GM18520 (cell line): ENCODE data around the gene SNORC.

Experiments
- ATAC-seq: cut with Tn5 transposase; IDR thresholded peaks from one replicate; pipeline ENCODE4 v1.9.1; 2021; ENCODE audit not compliant: unreplicated experiment

The SNORC gene

GRCh38 chr2:232882505-232883115, 12.5 kb downstream of the SNORC start:
- no peak for ATAC-seq

- no peak for ATAC-seq
These were observed 13.2 kb downstream of the SNORC start for GRCh38 chr2:232883116-232883721.

- no peak for ATAC-seq
These were observed 13.9 kb downstream of the SNORC start for GRCh38 chr2:232884001-232884421.

- ATAC-seq = no peak
These were observed 14.6 kb downstream of the SNORC start for GRCh38 chr2:232884549-232885263.

GRCh38 chr2:232885264-232885961, 15.3 kb downstream of the SNORC start:
- ATAC-seq = no peak

GRCh38 chr2:232886176-232886575, 16.1 kb downstream of the SNORC start:
- no peak for ATAC-seq

GRCh38 chr2:232886632-232887031, 16.6 kb downstream of the SNORC start:
- no peak for ATAC-seq

- no peak for ATAC-seq
These were observed 17.2 kb downstream of the SNORC start for GRCh38 chr2:232887171-232887850.

DNA sequence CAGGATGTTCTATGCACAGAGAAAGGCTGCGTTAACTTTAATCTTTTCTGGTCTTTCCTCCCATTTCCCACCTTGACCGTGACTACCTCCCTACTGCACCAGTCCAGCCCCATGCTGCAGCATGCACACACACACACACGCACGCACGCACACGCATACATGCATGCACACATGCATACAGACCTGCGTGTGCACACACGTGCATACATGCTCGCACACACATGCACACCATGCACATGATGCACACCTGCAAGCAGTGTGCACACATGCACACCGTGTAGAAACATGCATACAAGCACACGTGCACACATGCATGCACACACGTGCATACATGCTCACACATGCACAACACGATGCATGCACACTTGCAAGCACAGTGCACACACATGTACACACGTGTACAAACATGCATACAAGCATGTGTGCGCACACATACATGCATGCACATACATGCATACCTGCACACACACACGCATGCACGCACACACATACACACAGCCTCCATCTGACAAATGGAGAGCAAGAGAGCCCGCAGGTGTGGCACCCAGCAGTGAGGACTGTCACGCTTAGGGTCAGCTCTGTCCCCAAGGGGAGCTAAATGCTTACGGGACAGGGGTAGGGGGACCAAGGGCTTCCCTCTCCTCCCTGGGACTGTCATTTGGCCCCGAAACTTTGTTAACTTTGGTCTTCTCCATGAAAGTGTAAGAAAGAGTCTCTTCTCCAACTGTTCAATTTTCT, 18.2 kb downstream of the SNORC start:
- no peak for ATAC-seq

- ATAC-seq = no peak
These were observed 18.9 kb downstream of the SNORC start for GRCh38 chr2:232888839-232889529.

- ATAC-seq = no peak
These were observed 19.9 kb downstream of the SNORC start for GRCh38 chr2:232889876-232890401.

DNA sequence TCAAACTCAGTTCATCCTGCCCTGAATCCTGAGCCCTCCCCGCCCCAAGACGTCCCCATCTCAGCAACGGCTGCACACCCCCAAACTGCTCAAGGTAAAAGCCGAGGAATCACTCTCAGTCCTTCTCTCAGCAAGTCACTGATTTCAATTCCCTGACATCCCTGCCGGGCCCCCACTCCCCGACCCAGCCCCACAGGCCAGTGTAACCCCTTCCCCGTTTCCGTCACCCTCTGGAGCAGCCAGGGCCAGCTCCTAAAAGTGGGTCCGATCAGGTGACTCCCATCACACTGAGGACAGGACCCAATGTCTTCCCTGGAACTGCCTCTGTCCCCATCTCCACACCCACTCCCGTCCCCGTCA, 20.5 kb downstream of the SNORC start:
- ATAC-seq = no peak

DNA sequence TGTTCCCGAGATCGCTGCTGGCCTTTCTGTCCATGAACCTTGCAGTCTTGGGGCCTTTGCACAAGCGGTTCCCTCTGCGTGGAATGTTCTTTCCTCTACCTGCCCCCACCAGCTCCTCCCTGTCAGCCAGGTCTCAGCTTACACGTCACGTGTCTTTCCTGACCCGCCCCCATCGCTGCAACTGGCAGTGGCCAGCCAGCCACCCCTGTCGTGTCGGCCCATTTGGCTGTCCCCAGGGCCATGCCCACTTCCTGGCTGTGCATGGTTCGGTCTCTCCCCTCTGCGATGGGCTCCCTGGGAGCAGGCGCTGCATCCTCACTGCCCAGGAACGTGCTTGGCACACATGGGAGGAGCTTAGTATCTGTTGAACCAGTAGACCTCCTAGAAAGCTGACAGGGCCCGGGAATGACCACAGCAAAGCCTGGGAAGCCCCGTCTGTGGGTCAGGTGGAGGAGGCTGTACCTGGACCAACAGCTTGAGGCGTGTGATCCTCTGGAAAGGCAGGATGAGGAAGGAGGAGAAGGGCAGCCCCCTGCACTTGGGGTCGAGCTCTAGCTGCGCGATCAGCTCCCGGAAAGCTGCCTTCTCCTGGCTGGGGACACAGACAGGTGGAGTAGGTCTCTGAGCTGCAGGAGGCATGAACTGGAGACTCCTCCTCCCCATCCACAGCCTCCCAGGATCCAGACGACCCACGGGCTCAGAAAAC, 21.0 kb downstream of the SNORC start:
- no peak for ATAC-seq

DNA sequence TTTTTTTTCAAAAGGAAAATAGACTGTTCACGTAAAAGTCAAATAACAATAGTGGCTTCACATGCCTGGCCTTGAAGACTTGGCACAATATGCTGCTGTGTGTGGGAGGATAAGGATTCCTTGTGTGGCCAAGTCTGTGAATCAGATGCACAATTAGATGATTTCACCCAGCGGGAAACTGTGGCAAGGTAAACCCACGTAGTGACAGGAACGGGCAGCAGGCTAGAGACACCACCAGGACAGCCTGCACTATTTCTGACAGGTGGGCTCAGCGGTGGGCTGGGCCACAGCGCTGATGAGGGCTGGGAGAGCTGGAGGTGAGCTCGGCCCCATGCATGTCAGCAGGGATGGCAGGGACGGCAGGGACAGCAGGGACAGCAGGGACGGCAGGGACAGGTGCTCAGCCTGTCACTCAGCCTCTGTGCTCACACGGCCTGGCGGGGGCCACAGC, 21.6 kb downstream of the SNORC start:
- ATAC-seq = no peak

- ATAC-seq = no peak
These were observed 22.2 kb downstream of the SNORC start for GRCh38 chr2:232892221-232892620.

- ATAC-seq = no peak
These were observed 22.8 kb downstream of the SNORC start for GRCh38 chr2:232892843-232893242.

GRCh38 chr2:232893834-232894233, 23.8 kb downstream of the SNORC start:
- ATAC-seq = no peak

- no peak for ATAC-seq
These were observed 24.2 kb downstream of the SNORC start for GRCh38 chr2:232894251-232894650.

DNA sequence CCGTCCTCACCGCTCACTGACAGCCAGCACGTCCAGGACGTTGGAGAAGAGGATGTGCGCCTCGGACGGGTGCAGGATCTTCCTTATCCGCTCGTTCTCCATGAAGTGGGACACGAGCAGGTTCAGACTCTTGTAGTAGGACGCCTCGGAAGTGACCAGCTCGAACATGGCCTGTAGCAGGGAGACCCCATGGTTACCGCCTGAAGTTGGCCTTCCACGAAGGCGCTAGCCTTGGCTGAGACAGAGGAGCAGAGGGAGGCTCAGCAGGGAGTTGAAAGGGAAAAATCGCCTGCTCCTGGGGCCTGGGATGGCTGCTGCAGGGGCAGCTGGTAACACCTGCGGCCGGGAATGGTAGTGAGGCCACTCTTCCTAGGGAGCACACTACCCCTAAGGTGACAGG, 24.7 kb downstream of the SNORC start:
- ATAC-seq = no peak
